Endothelial cell of umbilical vein (primary cell): ENCODE results near the gene ZNF222. TPM values are rescaled to one million over a fixed set of nuclear protein-coding genes. Genes with fewer than 3 reads are reported as not detected.
A peak's percentile ranks its signal among the peaks of the same experiment; 100 is the strongest.

Experiments
- BruUV-seq: library from RNA; stranded (reverse); fragments of 400-500 nt; replicated peaks from 2 replicates; lab custom pipeline; 2021; lab: Mats Ljungman, UMichigan
- CTCF ChIA-PET: fragments of 300-600, 350-600 bp; sonication (Branson Sonifier 250); formaldehyde crosslinking; loops from one replicate; lab custom pipeline; 2021; ENCODE audit warnings: antibody characterized with exemption, inconsistent platforms; lab: Charles Lee
- POLR2A ChIA-PET: fragments of 300-600, 350-600 bp; sonication (Branson Sonifier 250); formaldehyde crosslinking; loops from one replicate; lab custom pipeline; 2021; ENCODE audit warnings: antibody characterized with exemption, inconsistent platforms; lab: Charles Lee
- DNase-seq: peaks from one replicate; pipeline ENCODE4 v3.0.0-alpha.2; 2011; ENCODE audit warnings: low read depth, low spot score
- FAIRE-seq: peaks from 2 replicates; lab custom pipeline; 2011; peaks lifted over from hg19 to GRCh38; lab: Jason Lieb, UNC
- H2AFZ ChIP-seq: 2 replicates; pipeline ENCODE4 v1.6.0; 2012; ENCODE audit warnings: low read depth, low read length, control low read depth, inconsistent platforms
- H3K27ac ChIP-seq: 2 replicates; pipeline ENCODE4 v1.5.1; 2011; ENCODE audit warnings: low read depth, mild to moderate bottlenecking, control low read depth, low read length, moderate library complexity; ENCODE audit not compliant: insufficient read depth
- H3K27me3 ChIP-seq, 2 experiments: 2 replicates each; pipeline versions ENCODE4 v1.6.0 to v1.6.1; 2011; ENCODE audit warnings: low read length in 2 of 2, mixed read lengths in 1 of 2; ENCODE audit not compliant: control insufficient read depth in 2 of 2, insufficient read depth in 2 of 2
- H3K36me3 ChIP-seq, 2 experiments: 2 replicates in 1 of 2; 3 replicates in 1 of 2; pipeline ENCODE4 v1.5.1; 2011; ENCODE audit warnings: low read length in 2 of 2, mild to moderate bottlenecking in 1 of 2, moderate library complexity in 1 of 2; ENCODE audit not compliant: control insufficient read depth in 2 of 2, insufficient read depth in 2 of 2; ENCODE audit errors: extremely low read depth in 1 of 2
- H3K4me1 ChIP-seq: 3 replicates; pipeline ENCODE4 v1.5.1; 2011; ENCODE audit warnings: mild to moderate bottlenecking, low read length; ENCODE audit not compliant: control insufficient read depth, insufficient read depth; ENCODE audit errors: extremely low read depth
- H3K4me2 ChIP-seq: 2 replicates; pipeline ENCODE4 v1.6.1; 2011; ENCODE audit warnings: low read length, control low read depth, mixed read lengths; ENCODE audit not compliant: insufficient read depth
- H3K4me3 ChIP-seq, 3 experiments: fragments of 200-600 bp in 1 of 3; sonication (generic), shearing (Covaris generic) in 1 of 3; replicated peaks in 1 of 3; 2 replicates each; pipeline ENCODE4 v1.5.1; 2011 to 2016; ENCODE audit warnings: control low read depth in 3 of 3, low read length in 3 of 3, mild to moderate bottlenecking in 2 of 3, inconsistent platforms in 1 of 3, low read depth in 1 of 3, moderate library complexity in 1 of 3; ENCODE audit not compliant: insufficient read depth in 1 of 3
- H3K79me2 ChIP-seq: 2 replicates; pipeline ENCODE4 v1.6.0; 2012; ENCODE audit warnings: low read length, inconsistent platforms; ENCODE audit not compliant: control insufficient read depth, insufficient read depth
- H3K9ac ChIP-seq: replicated peaks from 2 replicates; pipeline ENCODE3; 2011; ENCODE audit warnings: low read length, control low read depth; ENCODE audit not compliant: insufficient read depth; ENCODE audit errors: extremely low read depth
- H3K9me1 ChIP-seq: replicated peaks from 3 replicates; pipeline ENCODE4 v1.6.0; 2011; ENCODE audit warnings: mild to moderate bottlenecking, low read length; ENCODE audit not compliant: control insufficient read depth, insufficient read depth; ENCODE audit errors: extremely low read depth
- H3K9me3 ChIP-seq: replicated peaks from 2 replicates; pipeline ENCODE4 v1.5.1; 2012; ENCODE audit warnings: low read length, inconsistent platforms; ENCODE audit not compliant: control insufficient read depth, insufficient read depth
- H4K20me1 ChIP-seq: replicated peaks from 2 replicates; pipeline ENCODE3; 2011; ENCODE audit warnings: mild to moderate bottlenecking, low read length; ENCODE audit not compliant: control insufficient read depth, insufficient read depth; ENCODE audit errors: extremely low read depth
- CTCF ChIP-seq, 2 donors: IDR thresholded peaks; 1 replicate in 1 of 2; 2 replicates in 1 of 2; pipeline ENCODE4 v1.5.1; 2011; ENCODE audit warnings: low read length in 2 of 2, mild to moderate bottlenecking in 2 of 2, moderate library complexity in 2 of 2, control low read depth in 1 of 2, inconsistent platforms in 1 of 2, low read depth in 1 of 2; ENCODE audit not compliant: insufficient read depth in 1 of 2; ENCODE audit errors: extremely low read depth in 1 of 2
- EZH2 ChIP-seq: IDR thresholded peaks from 2 replicates; pipeline ENCODE4 v1.6.1; 2012; ENCODE audit warnings: borderline replicate concordance, low read depth, mild to moderate bottlenecking, moderate library complexity, low read length, inconsistent platforms; ENCODE audit not compliant: severe bottlenecking
- FOS ChIP-seq: IDR thresholded peaks from 2 replicates; pipeline ENCODE4 v1.6.1; 2011; ENCODE audit warnings: mild to moderate bottlenecking, low read length, moderate library complexity, borderline replicate concordance; ENCODE audit not compliant: insufficient read depth
- GATA2 ChIP-seq: IDR thresholded peaks from 2 replicates; pipeline ENCODE4 v1.7.0; 2011; ENCODE audit warnings: low read depth, mild to moderate bottlenecking, moderate library complexity, mixed read lengths, low read length; ENCODE audit not compliant: insufficient read length, insufficient read depth
- JUN ChIP-seq: IDR thresholded peaks from 2 replicates; pipeline ENCODE4 v1.6.1; 2011; ENCODE audit warnings: borderline replicate concordance, low read depth; ENCODE audit not compliant: insufficient read length, insufficient read depth
- POLR2A ChIP-seq: IDR thresholded peaks from 2 replicates; pipeline ENCODE4 v1.6.1; 2012; ENCODE audit warnings: low read depth, mild to moderate bottlenecking, control low read depth, low read length
- POLR2AphosphoS5 ChIP-seq: IDR thresholded peaks from 2 replicates; pipeline ENCODE4 v1.6.1; 2012; ENCODE audit warnings: low read depth, mild to moderate bottlenecking, control low read depth, low read length, moderate library complexity; ENCODE audit not compliant: insufficient read depth
- dilution Hi-C: fragments of 300-500 bp; cut with MboI; formaldehyde crosslinking; loops from one replicate; pipeline ENCODE4 v1.15.0; 2019; ENCODE audit warnings: low sequenced_read_pairs; ENCODE audit not compliant: extremely low pct_ligation_motif_present
- intact Hi-C: fragments of 100-400 bp; cut with micrococcal nuclease; formaldehyde crosslinking; loops from one replicate; pipeline ENCODE4 v1.10.0; 2022
- polyA plus RNA-seq, 4 experiments: library from polyadenylated mRNA; depleted of rRNA in 3 of 4; stranded (reverse) in 3 of 4; unstranded in 1 of 4; fragments of >200 nt; gene quantifications; 2 replicates each; pipeline versions ENCODE4 v1.2.1 to v1.2.3, GENCODE V29; 2011 to 2012; ENCODE audit warnings: missing spikeins in 1 of 4
- total RNA-seq: library from RNA; stranded (reverse); gene quantifications from 2 replicates; pipeline ENCODE4 v1.2.3, GENCODE V29; 2021
- TF ChIP-seq, protein P1 (sequence below): IDR thresholded peaks from 2 replicates; pipeline ENCODE4 v1.6.1; 2011; ENCODE audit not compliant: insufficient read depth, insufficient read length

The ZNF222 gene
- total and polyA plus RNA-seq, 2 donors (not counting 3 experiments of a cell fraction or from before 2014, with no cell fraction given) = 2.2 to 5.2 TPM

- H3K9ac ChIP-seq = no peak overlapping the region
- no peaks in the 10 kb centered on the region for H3K36me3 ChIP-seq
- intact Hi-C loops (no loop called here), dilution Hi-C loops (no loop called here)
- H4K20me1 ChIP-seq = no peaks in the 10 kb centered on the region
- no peak overlapping the region for H3K27ac ChIP-seq
- FAIRE-seq = no peak
- no peak for DNase-seq
- ChIA-PET POLR2A (no interaction called here), CTCF (interaction anchor here (1.2 kb wide), 1 partner anchor 17 kb away, joined by 3 read pairs; no protein-coding TSS in a partner anchor)
- peaks cover 2 to 3% of the 10 kb centered on the region in 2 experiments for H3K27me3 ChIP-seq
- no peak overlapping the region for H2AFZ ChIP-seq
- no peaks in the 10 kb centered on the region for H3K9me3 ChIP-seq
- no peaks in the 10 kb centered on the region for H3K4me1 ChIP-seq
- H3K9me1 ChIP-seq = no peaks in the 10 kb centered on the region
- no peak overlapping the region for H3K4me2 ChIP-seq
- TF ChIP-seq POLR2AphosphoS5 = no peak
- no peak for TF ChIP-seq POLR2A
- TF ChIP-seq, protein P1, sequence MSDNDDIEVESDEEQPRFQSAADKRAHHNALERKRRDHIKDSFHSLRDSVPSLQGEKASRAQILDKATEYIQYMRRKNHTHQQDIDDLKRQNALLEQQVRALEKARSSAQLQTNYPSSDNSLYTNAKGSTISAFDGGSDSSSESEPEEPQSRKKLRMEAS = no peak
- no peak for TF ChIP-seq FOS
- no peak for TF ChIP-seq GATA2
- TF ChIP-seq JUN = no peak
- no peak for TF ChIP-seq EZH2
- no peaks in the 10 kb centered on the region for H3K79me2 ChIP-seq
- no peak overlapping the region for H3K4me3 ChIP-seq
- BruUV-seq = no TSS peak
Measured at GRCh38 chr19:44021221-44021620, 4.0 kb upstream of the ZNF222 start.

DNA sequence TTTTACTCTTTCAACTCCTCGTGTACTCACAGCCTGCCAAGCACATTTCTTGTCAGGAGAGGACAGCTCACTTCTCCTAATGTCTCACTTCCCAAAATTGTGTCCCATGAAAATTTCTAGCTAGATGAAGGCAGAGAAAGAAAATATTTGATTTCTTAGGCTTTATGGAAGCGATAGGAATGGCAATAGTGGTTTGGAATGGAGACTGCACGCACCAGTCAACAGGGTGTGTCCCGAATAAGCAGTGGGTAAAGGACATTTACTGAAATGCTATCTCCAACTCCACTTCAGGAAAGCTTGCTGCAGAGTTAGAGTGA is 321 bp upstream of the ZNF222 start:
- H3K4me1 ChIP-seq = no peaks in the 10 kb centered on the region
- H3K4me2 ChIP-seq = peak overlapping the region; percentile 93
- BruUV-seq = no TSS peak
- TF ChIP-seq JUN (no peak), CTCF (IDR thresholded peaks at IDR 0.05; ENCODE audit: extremely low read depth in 1 of 2, insufficient read depth in 1 of 2, low read depth in 1 of 2, low read length in 2 of 2) (no peak), FOS (no peak)
- CTCF ChIA-PET = no interaction called here
- DNase-seq (no peak), FAIRE-seq (peak; percentile 18)
- H3K27me3 ChIP-seq = peaks cover 2 to 3% of the 10 kb centered on the region in 2 experiments
- peak overlapping the region; percentile 76 to 91 (median 88) for H3K4me3 ChIP-seq
- dilution Hi-C loops = no loop called here
- peaks cover 6 to 11% of the 10 kb centered on the region in 2 experiments for H3K36me3 ChIP-seq
- intact Hi-C loops = loop anchor here (1.0 to 2.0 kb wide), 4 partner anchors 23 to 88 kb away; partner anchors contain the start of genes ZNF221, ZNF225 and ZNF230
- H3K9me1 ChIP-seq = no peaks in the 10 kb centered on the region
- no peaks in the 10 kb centered on the region for H3K9me3 ChIP-seq
- H3K79me2 ChIP-seq = no peaks in the 10 kb centered on the region
- peak overlapping the region; percentile 99 for H2AFZ ChIP-seq
- no peak overlapping the region for H3K9ac ChIP-seq
- POLR2A ChIA-PET = no interaction called here
- H3K27ac ChIP-seq = no peak overlapping the region
- no peaks in the 10 kb centered on the region for H4K20me1 ChIP-seq
